CD14-positive monocyte (primary cell): ENCODE measurements around the gene SLC39A6. TPM values are rescaled to one million over a fixed set of nuclear protein-coding genes. Genes with fewer than 3 reads are reported as not detected.

ENCODE experiments used
- DNase-seq, 3 donors: peaks; one replicate each; pipeline ENCODE4 v3.0.0-alpha.2; 2011 to 2022
- H2AFZ ChIP-seq: 2 replicates; pipeline ENCODE4 v1.6.0; 2012; ENCODE audit warnings: mild to moderate bottlenecking, low read depth, low read length, inconsistent platforms; ENCODE audit not compliant: insufficient read depth, poor library complexity, severe bottlenecking
- H3K27ac ChIP-seq, 2 donors: 1 replicate in 1 of 2; 2 replicates in 1 of 2; pipeline ENCODE4 v1.5.1; 2012 to 2013; ENCODE audit warnings: low read length in 2 of 2, control low read depth in 1 of 2, inconsistent platforms in 1 of 2, low read depth in 1 of 2, mild to moderate bottlenecking in 1 of 2
- H3K27me3 ChIP-seq, 2 donors: one replicate each; pipeline versions ENCODE4 v1.6.0 to v1.6.1; 2011 to 2013; ENCODE audit warnings: low read length in 2 of 2; ENCODE audit not compliant: control insufficient read depth in 2 of 2, insufficient read depth in 2 of 2
- H3K36me3 ChIP-seq, 2 donors: replicated peaks in 1 of 2; 1 replicate in 1 of 2; 2 replicates in 1 of 2; pipeline versions ENCODE4 v1.5.1 to v1.6.1; 2012 to 2013; ENCODE audit warnings: low read length in 2 of 2, control low read depth in 1 of 2, inconsistent platforms in 1 of 2, mild to moderate bottlenecking in 1 of 2; ENCODE audit not compliant: insufficient read depth in 2 of 2, control insufficient read depth in 1 of 2
- H3K4me1 ChIP-seq, 2 donors: 1 replicate in 1 of 2; 2 replicates in 1 of 2; pipeline versions ENCODE4 v1.5.1 to v1.6.1; 2012 to 2013; ENCODE audit warnings: low read length in 2 of 2, control low read depth in 1 of 2, inconsistent platforms in 1 of 2, mild to moderate bottlenecking in 1 of 2, moderate library complexity in 1 of 2; ENCODE audit not compliant: insufficient read depth in 2 of 2, control insufficient read depth in 1 of 2
- H3K4me2 ChIP-seq: replicated peaks from 2 replicates; pipeline ENCODE3; 2012; ENCODE audit warnings: low read length, moderate library complexity, mild to moderate bottlenecking; ENCODE audit not compliant: poor library complexity, severe bottlenecking; ENCODE audit errors: extremely low read depth
- H3K4me3 ChIP-seq, 3 experiments: fragments of 200-600 bp in 1 of 3; sonication (generic) in 1 of 3; replicated peaks in 1 of 3; 1 replicate in 2 of 3; 2 replicates in 1 of 3; pipeline ENCODE4 v1.5.1; 2011 to 2013; ENCODE audit warnings: low read length in 3 of 3, mild to moderate bottlenecking in 3 of 3, control low read depth in 2 of 3, low read depth in 2 of 3, inconsistent platforms in 1 of 3, moderate library complexity in 1 of 3
- H3K79me2 ChIP-seq: 2 replicates; pipeline ENCODE4 v1.6.0; 2012; ENCODE audit warnings: mild to moderate bottlenecking, control low read depth, inconsistent platforms, low read length, moderate library complexity; ENCODE audit not compliant: insufficient read depth
- H3K9ac ChIP-seq: 2 replicates; pipeline ENCODE4 v1.6.0; 2017; ENCODE audit warnings: low read length, mild to moderate bottlenecking; ENCODE audit not compliant: insufficient read depth, poor library complexity, severe bottlenecking
- H3K9me3 ChIP-seq, 2 donors: replicated peaks in 1 of 2; 1 replicate in 1 of 2; 2 replicates in 1 of 2; pipeline versions ENCODE4 v1.5.1 to v1.6.1; 2012 to 2013; ENCODE audit warnings: low read length in 2 of 2, control low read depth in 1 of 2; ENCODE audit not compliant: control insufficient read depth in 1 of 2, insufficient read depth in 1 of 2
- H4K20me1 ChIP-seq: 2 replicates; pipeline ENCODE4 v1.6.0; 2012; ENCODE audit warnings: mild to moderate bottlenecking, low read length, control low read depth, moderate library complexity; ENCODE audit not compliant: insufficient read depth
- H3K27ac Mint-ChIP-seq, 7 donors: one replicate each; pipeline ENCODE4 v1.8.0; 2020; ENCODE audit warnings: mild to moderate bottlenecking in 7 of 7, mixed read lengths in 7 of 7, moderate library complexity in 6 of 7, inconsistent platforms in 2 of 7
- H3K27me3 Mint-ChIP-seq, 3 donors: one replicate each; pipeline ENCODE4 v1.8.0; 2021 to 2022; ENCODE audit warnings: low read depth in 3 of 3, mild to moderate bottlenecking in 3 of 3, mixed read lengths in 3 of 3, moderate library complexity in 3 of 3, inconsistent platforms in 1 of 3
- H3K36me3 Mint-ChIP-seq, 2 donors: one replicate each; pipeline ENCODE4 v1.8.0; 2020; ENCODE audit warnings: mixed read lengths in 2 of 2, inconsistent platforms in 1 of 2, mild to moderate bottlenecking in 1 of 2
- H3K4me1 Mint-ChIP-seq: one replicate; pipeline ENCODE4 v1.8.0; 2020; ENCODE audit warnings: mild to moderate bottlenecking, mixed read lengths
- H3K4me3 Mint-ChIP-seq, 2 donors: one replicate each; pipeline ENCODE4 v1.8.0; 2020; ENCODE audit warnings: mild to moderate bottlenecking in 2 of 2, mixed read lengths in 2 of 2, moderate library complexity in 1 of 2
- H3K9me3 Mint-ChIP-seq, 7 donors: one replicate each; pipeline ENCODE4 v1.8.0; 2020 to 2022; ENCODE audit warnings: mixed read lengths in 7 of 7, mild to moderate bottlenecking in 6 of 7, moderate library complexity in 6 of 7, inconsistent platforms in 2 of 7
- CTCF ChIP-seq: fragments of 200-600 bp; IDR thresholded peaks from one replicate; pipeline ENCODE4 v1.8.0; 2022; ENCODE audit warnings: antibody characterized with exemption, mild to moderate bottlenecking
- WGBS: methylation state at CpG from one replicate; pipeline ENCODE4 v1.1.5; 2013; ENCODE audit warnings: missing lambda C conversion rate; ENCODE audit not compliant: insufficient coverage; 5-methylcytosine and 5-hydroxymethylcytosine counted together
- intact Hi-C, 2 donors: fragments of 100-400 bp; cut with micrococcal nuclease; formaldehyde crosslinking; loops; one replicate each; pipeline versions ENCODE4 v1.15.0 to v1.15.1; 2023
- polyA plus RNA-seq, 3 donors: library from polyadenylated mRNA; depleted of rRNA in 1 of 3; unstranded in 2 of 3; stranded (reverse) in 1 of 3; fragments of 300-500 nt in 2 of 3; fragments of >200 nt in 1 of 3; fragmentation: Illumina TruSeq in 2 of 3; gene quantifications; 1 replicate in 2 of 3; 2 replicates in 1 of 3; pipeline ENCODE4 v1.2.3, GENCODE V29; 2012 to 2021

The SLC39A6 gene
- polyA plus RNA-seq, 3 donors: 13.2 to 20.1 (median 16.8) TPM

DNA sequence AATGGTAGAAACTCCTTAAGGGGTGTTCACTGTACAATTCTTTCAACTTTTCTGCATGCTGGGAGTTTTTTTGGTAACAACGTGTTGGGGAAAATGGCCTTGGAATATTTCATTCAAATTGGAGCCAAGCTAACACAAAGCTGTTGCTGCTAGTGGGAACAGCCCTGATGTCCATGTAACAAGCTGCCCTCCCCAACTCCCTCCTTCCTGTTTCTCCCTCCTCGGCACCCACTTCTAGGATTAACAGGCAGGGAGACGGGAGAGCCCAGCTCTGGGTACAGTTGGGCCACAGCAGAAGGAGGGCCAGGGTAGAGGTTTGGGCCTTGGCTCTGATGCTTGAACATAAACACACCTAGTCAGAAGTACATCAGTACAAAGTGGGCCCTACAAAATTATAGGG is 48.8 kb upstream of the SLC39A6 start:
- Histone ChIP-seq H3K27me3 (no peaks in the 10 kb centered on the region), H4K20me1 (no peaks in the 10 kb centered on the region), H2AFZ (no peak overlapping the region), H3K4me1 (peaks cover 12 to 17% of the 10 kb centered on the region in 2 donors), H3K79me2 (no peaks in the 10 kb centered on the region), H3K4me2 (no peak overlapping the region), H3K9ac (no peak overlapping the region), H3K4me3 (no peak overlapping the region), H3K36me3 (peaks cover 35 to 50% of the 10 kb centered on the region in 2 donors), H3K27ac (no peak overlapping the region), H3K9me3 (no peaks in the 10 kb centered on the region)
- no CpG with 5 or more reads among the region's 3 CpGs for WGBS
- intact Hi-C loops: no loop called here
- no peak overlapping the region for H3K4me3 Mint-ChIP-seq
- peaks cover 36 to 40% of the 10 kb centered on the region in 2 donors for H3K36me3 Mint-ChIP-seq
- peaks cover 20% of the 10 kb centered on the region for H3K4me1 Mint-ChIP-seq
- H3K27me3 Mint-ChIP-seq: peaks cover 1 to 4% (median 2%) of the 10 kb centered on the region in 3 donors
- no peak for TF ChIP-seq CTCF
- no peak overlapping the region for H3K27ac Mint-ChIP-seq
- no peaks in the 10 kb centered on the region for H3K9me3 Mint-ChIP-seq
- DNase-seq: no peak

GRCh38 chr18:36176711-36177110 is 47.6 kb upstream of the SLC39A6 start:
- H3K27ac ChIP-seq: no peak overlapping the region
- H3K36me3 ChIP-seq: peaks cover 46 to 62% of the 10 kb centered on the region in 2 donors
- H3K4me3 ChIP-seq: no peak overlapping the region
- intact Hi-C loops: no loop called here
- no peak overlapping the region for H3K9ac ChIP-seq
- H4K20me1 ChIP-seq: no peaks in the 10 kb centered on the region
- Mint-ChIP-seq H3K36me3 (peaks cover 45 to 49% of the 10 kb centered on the region in 2 donors), H3K27ac (no peak overlapping the region), H3K9me3 (no peaks in the 10 kb centered on the region), H3K4me3 (no peak overlapping the region), H3K27me3 (peaks cover 0 to 3% (median 0%) of the 10 kb centered on the region in 3 donors), H3K4me1 (peaks cover 20% of the 10 kb centered on the region)
- H3K79me2 ChIP-seq: no peaks in the 10 kb centered on the region
- H3K9me3 ChIP-seq: no peaks in the 10 kb centered on the region
- H3K27me3 ChIP-seq: no peaks in the 10 kb centered on the region
- WGBS: 93% methylated on average over 3 of the region's 9 CpGs
- no peak for TF ChIP-seq CTCF
- peaks cover 12 to 17% of the 10 kb centered on the region in 2 donors for H3K4me1 ChIP-seq
- H3K4me2 ChIP-seq: no peak overlapping the region
- no peak for DNase-seq
- H2AFZ ChIP-seq: no peak overlapping the region
